K562 (cell line): ENCODE results near the gene ZNF628. TPM values are rescaled to one million over a fixed set of nuclear protein-coding genes. Genes with fewer than 3 reads are reported as not detected.
A peak's percentile ranks its signal among the peaks of the same experiment; 100 is the strongest.

Experiments used
- ATF1 ChIP-seq, 2 experiments: fragments of 450-650 bp in 1 of 2; IDR thresholded peaks; 2 replicates each; pipeline ENCODE4 v1.6.1; 2016; ENCODE audit warnings: missing compliant biosample characterization in 1 of 2, missing genetic modification characterization in 1 of 2
- BCOR ChIP-seq: fragments of 450-650 bp; IDR thresholded peaks from 2 replicates; pipeline ENCODE4 v1.6.1; 2016
- CBX2 ChIP-seq: fragments of 200-600 bp; sonication (generic); IDR thresholded peaks from one replicate; pipeline ENCODE4 v1.6.1; 2012; ENCODE audit warnings: mild to moderate bottlenecking, low read length, inconsistent platforms; ENCODE audit not compliant: insufficient read depth, poor library complexity, severe bottlenecking
- CCAR2 ChIP-seq: fragments of 200-400 bp; formaldehyde crosslinking; IDR thresholded peaks from 2 replicates; pipeline ENCODE4 v1.6.1; 2017; ENCODE audit warnings: mild to moderate bottlenecking, low read depth, low read length
- NCOA1 ChIP-seq: fragments of 450-650 bp; IDR thresholded peaks from 2 replicates; pipeline ENCODE4 v1.6.1; 2016; ENCODE audit warnings: low read depth
- NELFE ChIP-seq: IDR thresholded peaks from 2 replicates; pipeline ENCODE4 v1.6.1; 2011; ENCODE audit warnings: mild to moderate bottlenecking; ENCODE audit not compliant: insufficient read depth, insufficient read length
- NFE2 ChIP-seq: IDR thresholded peaks from 2 replicates; pipeline ENCODE4 v1.6.1; 2014; ENCODE audit warnings: antibody characterized with exemption, low read depth
- PHB2 ChIP-seq: fragments of 450-650 bp; IDR thresholded peaks from 2 replicates; pipeline ENCODE4 v1.6.1; 2017; ENCODE audit warnings: low read depth
- RBBP5 ChIP-seq: fragments of 200-600 bp; sonication (generic); IDR thresholded peaks from 2 replicates; pipeline ENCODE4 v1.6.1; 2012; ENCODE audit warnings: borderline replicate concordance, mild to moderate bottlenecking, low read length, control low read depth, inconsistent platforms; ENCODE audit not compliant: insufficient read depth, poor library complexity, severe bottlenecking
- RBM15 ChIP-seq: fragments of 200-400 bp; formaldehyde crosslinking; IDR thresholded peaks from 2 replicates; pipeline ENCODE4 v1.6.1; 2018; ENCODE audit warnings: mild to moderate bottlenecking, low read length, moderate library complexity; ENCODE audit not compliant: insufficient read depth
- SREBF1 ChIP-seq: fragments of 150-350 bp; IDR thresholded peaks from 2 replicates; pipeline ENCODE4 v1.6.1; 2014; ENCODE audit warnings: antibody characterized with exemption, low read depth, low read length, borderline replicate concordance
- TAF1 ChIP-seq: IDR thresholded peaks from 2 replicates; pipeline ENCODE4 v1.6.1; 2011; ENCODE audit warnings: mild to moderate bottlenecking, low read length, moderate library complexity; ENCODE audit not compliant: insufficient read depth, control insufficient read depth, severe bottlenecking; ENCODE audit errors: extremely low read depth
- YY1 ChIP-seq, 3 experiments: IDR thresholded peaks; 2 replicates each; pipeline ENCODE4 v1.6.1; 2011; ENCODE audit warnings: low read length in 2 of 3, mild to moderate bottlenecking in 2 of 3, moderate library complexity in 2 of 3, borderline replicate concordance in 1 of 3, control low read depth in 1 of 3, low read depth in 1 of 3; ENCODE audit not compliant: insufficient read depth in 3 of 3, insufficient replicate concordance in 2 of 3, control insufficient read depth in 1 of 3, insufficient read length in 1 of 3; ENCODE audit errors: extremely low read depth in 1 of 3
- ZBED1 ChIP-seq: IDR thresholded peaks from 2 replicates; pipeline ENCODE4 v1.6.1; 2014
- ZNF347 ChIP-seq: fragments of 450-650 bp; formaldehyde crosslinking; IDR thresholded peaks from 2 replicates; pipeline ENCODE4 v1.4.0; 2020; ENCODE audit warnings: low read depth, mild to moderate bottlenecking, moderate library complexity
- ZNF766 ChIP-seq: fragments of 200-800 bp; sonication (Bioruptor generic); conservative IDR thresholded peaks from 2 replicates; pipeline ENCODE4 v1.6.1; 2016; ENCODE audit warnings: missing genetic modification characterization, missing compliant biosample characterization
- polyA plus RNA-seq, 8 experiments: library from polyadenylated mRNA; depleted of rRNA in 4 of 8; stranded (reverse) in 5 of 8; unstranded in 3 of 8; fragments of >200 nt; fragmentation: Nextera tagmentation in 2 of 8; fragmentation: Illumina TruSeq in 1 of 8; extraction: Ambion mirVana in 2 of 8; extraction: Trizol in 1 of 8; gene quantifications; 2 replicates each; pipeline versions ENCODE4 v1.2.1 to v1.2.3, GENCODE V29; 2011 to 2014; ENCODE audit warnings: inconsistent platforms in 1 of 8, missing spikeins in 1 of 8
- total RNA-seq, 7 experiments: library from RNA; depleted of rRNA in 6 of 7; stranded (reverse); fragments of >200 nt in 6 of 7; fragmentation: Illumina TruSeq in 2 of 7; extraction: Trizol in 2 of 7; gene quantifications; 2 replicates each; pipeline versions ENCODE4 v1.2.1 to v1.2.3, GENCODE V29; 2011 to 2021; ENCODE audit warnings: low replicate concordance in 1 of 7
- TF ChIP-seq, protein P1 (sequence below): sonication (generic); formaldehyde crosslinking; IDR thresholded peaks from 2 replicates; pipeline ENCODE4 v1.8.0; 2023; ENCODE audit warnings: mild to moderate bottlenecking, missing genetic modification reagents
- TF ChIP-seq, protein P2 (sequence below), 3 experiments: fragments of 200-800 bp in 1 of 3; fragments of 250-450 bp in 1 of 3; fragments of 450-650 bp in 1 of 3; sonication (Bioruptor Pico) in 1 of 3; sonication (Bioruptor generic) in 1 of 3; formaldehyde crosslinking in 1 of 3; IDR thresholded peaks; 2 replicates each; pipeline versions ENCODE4 v1.6.1 to v1.8.0; 2016 to 2022; ENCODE audit warnings: mild to moderate bottlenecking in 2 of 3, missing genetic modification characterization in 2 of 3, missing compliant biosample characterization in 1 of 3, moderate library complexity in 1 of 3
- TF ChIP-seq, protein P3 (sequence below): fragments of 250-450 bp; sonication (Bioruptor Pico); IDR thresholded peaks from 2 replicates; pipeline ENCODE4 v1.8.0; 2022; ENCODE audit warnings: inconsistent platforms

Gene ZNF628
- total and polyA plus RNA-seq, 9 of the 15 experiments (the other 6 are each of a cell fraction or from before 2014, with no cell fraction given): 0.13 to 13.6 (median 2.2) TPM; not detected in 3

DNA sequence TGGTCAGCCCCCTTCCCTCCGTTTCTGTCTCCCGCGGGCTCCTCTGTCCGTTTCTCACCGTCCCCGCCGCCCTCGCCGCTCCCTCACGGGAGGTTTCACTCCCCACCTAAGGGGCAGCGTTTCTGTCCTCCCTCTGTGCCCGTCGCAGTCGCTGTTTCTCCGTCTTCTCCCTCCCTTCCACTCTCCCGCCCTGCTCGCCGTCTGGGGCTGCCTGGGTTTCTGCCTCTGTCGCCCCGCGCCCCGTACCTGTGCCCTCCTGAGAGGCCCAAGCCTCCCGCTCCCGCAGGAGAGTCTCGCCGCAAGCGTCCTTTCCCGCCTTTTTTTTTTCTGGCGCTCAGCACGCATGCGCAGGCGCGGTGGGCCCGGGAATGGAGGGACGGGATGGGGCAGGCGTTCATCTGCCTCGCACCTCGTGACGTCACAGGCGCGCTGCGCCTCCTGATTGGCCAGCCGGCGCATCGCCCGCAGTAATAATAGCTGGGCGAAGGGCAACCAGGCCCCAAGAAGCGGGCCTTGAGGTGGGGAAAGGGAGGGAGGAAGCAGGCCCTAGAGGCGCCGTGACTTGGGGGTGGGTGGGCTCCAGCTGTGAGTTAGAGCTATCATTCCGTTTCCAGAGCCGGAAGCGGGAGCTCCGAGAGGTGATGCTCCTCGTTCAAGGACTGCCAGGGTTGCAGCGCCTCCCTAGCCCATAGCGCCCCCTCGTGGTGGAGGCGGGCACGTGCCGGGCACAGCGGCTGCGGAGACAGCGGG is 27.3 kb downstream of the ZNF628 start (continued):
- TF ChIP-seq, protein P1, sequence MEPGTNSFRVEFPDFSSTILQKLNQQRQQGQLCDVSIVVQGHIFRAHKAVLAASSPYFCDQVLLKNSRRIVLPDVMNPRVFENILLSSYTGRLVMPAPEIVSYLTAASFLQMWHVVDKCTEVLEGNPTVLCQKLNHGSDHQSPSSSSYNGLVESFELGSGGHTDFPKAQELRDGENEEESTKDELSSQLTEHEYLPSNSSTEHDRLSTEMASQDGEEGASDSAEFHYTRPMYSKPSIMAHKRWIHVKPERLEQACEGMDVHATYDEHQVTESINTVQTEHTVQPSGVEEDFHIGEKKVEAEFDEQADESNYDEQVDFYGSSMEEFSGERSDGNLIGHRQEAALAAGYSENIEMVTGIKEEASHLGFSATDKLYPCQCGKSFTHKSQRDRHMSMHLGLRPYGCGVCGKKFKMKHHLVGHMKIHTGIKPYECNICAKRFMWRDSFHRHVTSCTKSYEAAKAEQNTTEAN (CRISPR knock-in tag): peak; percentile 98
- TF ChIP-seq CBX2 (no peak), ZNF766 (no peak), RBBP5 (no peak), NELFE (no peak), CCAR2 (no peak), NCOA1 (no peak), TAF1 (no peak), NFE2 (no peak), BCOR (no peak), RBM15 (no peak), PHB2 (no peak), YY1 (IDR thresholded peaks at IDR 0.05; ENCODE audit: borderline replicate concordance in 1 of 3, control insufficient read depth in 1 of 3, extremely low read depth in 1 of 3, insufficient read depth in 3 of 3, insufficient read length in 1 of 3, insufficient replicate concordance in 2 of 3, low read depth in 1 of 3, low read length in 2 of 3) (peak in 1 of 3 experiments; percentile 1), ATF1 (CRISPR knock-in tag; IDR thresholded peaks at IDR 0.05) (peak; percentile 84), ATF1 (tag; IDR thresholded peaks at IDR 0.05) (peak; percentile 99), SREBF1 (no peak), ZNF347 (CRISPR knock-in tag) (no peak), ZBED1 (no peak)
- TF ChIP-seq, protein P2, sequence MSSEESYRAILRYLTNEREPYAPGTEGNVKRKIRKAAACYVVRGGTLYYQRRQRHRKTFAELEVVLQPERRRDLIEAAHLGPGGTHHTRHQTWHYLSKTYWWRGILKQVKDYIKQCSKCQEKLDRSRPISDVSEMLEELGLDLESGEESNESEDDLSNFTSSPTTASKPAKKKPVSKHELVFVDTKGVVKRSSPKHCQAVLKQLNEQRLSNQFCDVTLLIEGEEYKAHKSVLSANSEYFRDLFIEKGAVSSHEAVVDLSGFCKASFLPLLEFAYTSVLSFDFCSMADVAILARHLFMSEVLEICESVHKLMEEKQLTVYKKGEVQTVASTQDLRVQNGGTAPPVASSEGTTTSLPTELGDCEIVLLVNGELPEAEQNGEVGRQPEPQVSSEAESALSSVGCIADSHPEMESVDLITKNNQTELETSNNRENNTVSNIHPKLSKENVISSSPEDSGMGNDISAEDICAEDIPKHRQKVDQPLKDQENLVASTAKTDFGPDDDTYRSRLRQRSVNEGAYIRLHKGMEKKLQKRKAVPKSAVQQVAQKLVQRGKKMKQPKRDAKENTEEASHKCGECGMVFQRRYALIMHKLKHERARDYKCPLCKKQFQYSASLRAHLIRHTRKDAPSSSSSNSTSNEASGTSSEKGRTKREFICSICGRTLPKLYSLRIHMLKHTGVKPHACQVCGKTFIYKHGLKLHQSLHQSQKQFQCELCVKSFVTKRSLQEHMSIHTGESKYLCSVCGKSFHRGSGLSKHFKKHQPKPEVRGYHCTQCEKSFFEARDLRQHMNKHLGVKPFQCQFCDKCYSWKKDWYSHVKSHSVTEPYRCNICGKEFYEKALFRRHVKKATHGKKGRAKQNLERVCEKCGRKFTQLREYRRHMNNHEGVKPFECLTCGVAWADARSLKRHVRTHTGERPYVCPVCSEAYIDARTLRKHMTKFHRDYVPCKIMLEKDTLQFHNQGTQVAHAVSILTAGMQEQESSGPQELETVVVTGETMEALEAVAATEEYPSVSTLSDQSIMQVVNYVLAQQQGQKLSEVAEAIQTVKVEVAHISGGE (CRISPR knock-in tag; IDR thresholded peaks at IDR 0.05): peak in 1 of 3 experiments; percentile 41; a peak in 1 of 6 replicates
- TF ChIP-seq, protein P3, sequence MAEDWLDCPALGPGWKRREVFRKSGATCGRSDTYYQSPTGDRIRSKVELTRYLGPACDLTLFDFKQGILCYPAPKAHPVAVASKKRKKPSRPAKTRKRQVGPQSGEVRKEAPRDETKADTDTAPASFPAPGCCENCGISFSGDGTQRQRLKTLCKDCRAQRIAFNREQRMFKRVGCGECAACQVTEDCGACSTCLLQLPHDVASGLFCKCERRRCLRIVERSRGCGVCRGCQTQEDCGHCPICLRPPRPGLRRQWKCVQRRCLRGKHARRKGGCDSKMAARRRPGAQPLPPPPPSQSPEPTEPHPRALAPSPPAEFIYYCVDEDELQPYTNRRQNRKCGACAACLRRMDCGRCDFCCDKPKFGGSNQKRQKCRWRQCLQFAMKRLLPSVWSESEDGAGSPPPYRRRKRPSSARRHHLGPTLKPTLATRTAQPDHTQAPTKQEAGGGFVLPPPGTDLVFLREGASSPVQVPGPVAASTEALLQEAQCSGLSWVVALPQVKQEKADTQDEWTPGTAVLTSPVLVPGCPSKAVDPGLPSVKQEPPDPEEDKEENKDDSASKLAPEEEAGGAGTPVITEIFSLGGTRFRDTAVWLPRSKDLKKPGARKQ (CRISPR knock-in tag): peak; percentile 95
